ENCODE measurements around the gene MEGF11.

DNA sequence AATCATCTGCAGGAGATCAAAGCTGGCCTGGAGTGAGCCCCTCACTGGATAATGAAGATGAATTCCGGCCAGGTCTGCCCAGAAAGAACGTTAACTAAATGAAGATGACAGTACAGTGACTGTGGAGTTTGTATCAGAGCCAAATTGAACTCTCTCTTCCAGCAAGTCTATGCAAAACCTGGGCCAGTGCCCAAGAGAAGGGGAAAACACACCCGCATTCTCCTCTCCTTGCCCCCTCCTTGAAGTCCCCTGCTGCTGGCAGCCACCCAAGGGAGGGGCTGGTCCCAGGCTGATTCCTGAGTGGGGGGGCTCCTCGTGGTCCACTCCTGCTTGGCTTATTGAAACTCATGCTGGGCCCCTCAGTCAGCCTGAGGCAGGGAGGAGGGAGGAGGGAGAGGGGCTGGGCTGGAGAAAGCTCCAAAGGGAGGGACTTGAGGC lies 228.5 kb downstream of the MEGF11 start:
- TF ChIP-seq POLR2A (IDR thresholded peaks at IDR 0.05), result no peak
- no peak for TF ChIP-seq POLR2AphosphoS5 (IDR thresholded peaks at IDR 0.05)
- TF ChIP-seq CTCF (IDR thresholded peaks at IDR 0.05), result no peak
- TF ChIP-seq EP300 (IDR thresholded peaks at IDR 0.05), result no peak
